HG03196 (cell line): Measurements from ENCODE around the gene STAU1.

ENCODE experiments used
- ATAC-seq: cut with Tn5 transposase; IDR thresholded peaks from one replicate; pipeline ENCODE4 v1.9.1; 2021; ENCODE audit not compliant: unreplicated experiment

The STAU1 gene

GRCh38 chr20:49078310-49078709 is 109.8 kb downstream of the STAU1 start:
- ATAC-seq, result no peak

GRCh38 chr20:49074521-49074920 is 113.6 kb downstream of the STAU1 start:
- ATAC-seq, result no peak
